ENCODE results near the gene GPC4. TPM values are rescaled to one million over a fixed set of nuclear protein-coding genes. Genes with fewer than 3 reads are reported as not detected.

Gene GPC4
- polyA plus RNA-seq, 2 of the 4 experiments (the other 2 are of a cell fraction), result 0.01 to 0.03 TPM

DNA sequence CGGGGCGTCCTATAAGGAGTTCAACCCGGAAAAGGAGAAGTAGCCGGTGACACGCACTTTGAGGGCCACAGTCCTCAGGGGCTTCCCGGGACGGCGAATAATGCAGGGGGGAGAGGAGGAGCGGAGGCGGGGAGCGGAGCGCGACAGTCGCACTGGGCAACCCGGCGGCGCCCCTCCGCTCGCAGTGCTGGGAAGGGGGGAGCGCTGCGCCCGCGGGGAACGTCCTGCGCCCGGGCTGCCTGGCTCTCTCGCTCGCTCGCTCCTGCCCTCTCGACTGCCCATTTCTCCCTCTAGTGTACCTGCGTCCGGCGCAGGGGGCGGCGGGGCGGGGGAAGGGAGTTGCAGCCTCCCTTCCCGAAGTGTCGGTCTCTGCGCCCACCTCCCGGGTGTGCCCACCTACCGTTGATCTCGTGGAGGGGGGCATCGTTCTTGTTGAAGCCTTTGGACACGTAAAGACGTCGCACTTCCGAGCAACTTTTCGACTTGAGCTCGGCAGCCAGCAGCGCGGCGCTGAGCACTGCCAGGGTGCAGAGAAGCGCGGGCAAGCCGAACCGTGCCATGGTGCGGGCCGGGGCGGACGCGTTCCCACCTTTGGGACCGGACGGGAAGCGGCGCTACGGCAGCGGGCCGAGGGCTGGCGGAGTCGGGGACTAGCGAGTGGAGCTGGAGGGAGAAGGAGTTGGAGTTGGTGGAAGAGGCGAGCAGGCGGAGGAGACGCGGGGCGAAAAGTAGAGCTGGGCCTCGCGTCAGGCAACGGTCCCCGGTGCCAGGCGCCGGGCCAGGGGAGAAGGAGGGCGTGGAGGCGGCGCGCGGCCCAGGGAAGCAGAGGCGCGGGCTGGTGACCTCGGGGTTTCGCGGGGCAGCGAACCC is 648 bp downstream of the GPC4 start:
- 6% methylated on average over 28 of the region's 93 CpGs for WGBS (ENCODE audit: missing lambda C conversion rate)
- ChIA-PET CTCF (no interaction called here), POLR2A (no interaction called here)
- DNase-seq (ENCODE audit: low read depth in 1 of 2, low spot score in 1 of 2) (peak in 1 of 2 experiments; percentile 7), ATAC-seq (peak; percentile 44 to 56; a peak in 5 of 6 replicates), FAIRE-seq (no peak)
- Histone ChIP-seq H3K27ac (no peak overlapping the region), H3K4me2 (peak overlapping the region; percentile 89), H3K9me3 (no peaks in the 10 kb centered on the region), H3K4me1 (peaks cover 8% of the 10 kb centered on the region; the same call in 2 of the 3 replicates), H3K4me3 (peak overlapping the region; percentile 41)
- no peak for TF ChIP-seq CHD4 (IDR thresholded peaks at IDR 0.05; ENCODE audit: borderline replicate concordance)

DNA sequence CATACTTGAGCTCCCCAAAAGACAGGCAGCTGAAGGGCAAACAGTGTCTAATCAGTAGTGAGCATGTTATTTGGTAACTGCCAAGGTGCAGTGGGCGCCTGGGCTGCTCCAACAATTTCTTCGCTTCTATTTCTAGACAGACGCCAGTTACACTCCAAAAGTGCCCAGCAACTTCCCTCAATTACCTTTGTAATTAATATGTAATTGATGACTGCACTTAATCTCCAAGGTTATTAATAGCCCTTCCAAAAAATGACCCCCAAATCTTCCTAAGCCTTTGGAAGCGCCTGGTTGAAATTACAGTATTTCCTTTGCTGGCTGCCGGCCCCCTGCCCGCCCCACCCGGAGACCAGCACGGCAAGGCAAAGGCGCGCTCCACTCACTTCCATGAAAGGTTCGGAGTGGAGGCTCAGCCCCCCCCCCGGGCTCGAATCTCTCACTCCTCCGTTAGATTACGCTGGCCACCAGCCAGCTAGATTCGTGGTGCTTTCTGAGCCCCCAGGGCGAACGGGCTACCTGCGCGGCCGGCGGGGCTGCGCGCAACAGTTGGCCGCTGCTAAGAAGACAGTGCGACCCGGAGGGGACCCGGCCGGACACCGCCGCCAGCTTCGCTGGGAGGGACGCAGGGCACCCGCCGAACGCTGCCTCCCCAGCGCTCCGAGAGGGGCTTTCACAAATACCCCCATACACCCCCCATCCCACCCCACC is 1.9 kb downstream of the GPC4 start:
- WGBS (ENCODE audit: missing lambda C conversion rate), result 18% methylated on average over 13 of the region's 38 CpGs
- POLR2A ChIA-PET, result no interaction called here
- H3K4me1 ChIP-seq, result peaks cover 8% of the 10 kb centered on the region; the same call in 2 of the 3 replicates
- FAIRE-seq, result no peak
- DNase-seq (ENCODE audit: low read depth in 1 of 2, low spot score in 1 of 2), result no peak
- H3K4me2 ChIP-seq, result no peak overlapping the region
- ATAC-seq, result no peak
- H3K4me3 ChIP-seq, result no peak overlapping the region
- no peak for TF ChIP-seq ZSCAN20 (CRISPR knock-in tag; IDR thresholded peaks at IDR 0.05)
- no peak for TF ChIP-seq BHLHE40 (IDR thresholded peaks at IDR 0.05; ENCODE audit: low read depth, low read length)
- TF ChIP-seq, protein P1, sequence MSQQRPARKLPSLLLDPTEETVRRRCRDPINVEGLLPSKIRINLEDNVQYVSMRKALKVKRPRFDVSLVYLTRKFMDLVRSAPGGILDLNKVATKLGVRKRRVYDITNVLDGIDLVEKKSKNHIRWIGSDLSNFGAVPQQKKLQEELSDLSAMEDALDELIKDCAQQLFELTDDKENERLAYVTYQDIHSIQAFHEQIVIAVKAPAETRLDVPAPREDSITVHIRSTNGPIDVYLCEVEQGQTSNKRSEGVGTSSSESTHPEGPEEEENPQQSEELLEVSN (IDR thresholded peaks at IDR 0.05; ENCODE audit: borderline replicate concordance, low read depth), result no peak
- no peak for TF ChIP-seq NFE2L2 (conservative IDR thresholded peaks at IDR 0.05; ENCODE audit: low read length)
- no peak for TF ChIP-seq POLR2AphosphoS2 (conservative IDR thresholded peaks at IDR 0.05; ENCODE audit: low read length)
- TF ChIP-seq, protein P2, sequence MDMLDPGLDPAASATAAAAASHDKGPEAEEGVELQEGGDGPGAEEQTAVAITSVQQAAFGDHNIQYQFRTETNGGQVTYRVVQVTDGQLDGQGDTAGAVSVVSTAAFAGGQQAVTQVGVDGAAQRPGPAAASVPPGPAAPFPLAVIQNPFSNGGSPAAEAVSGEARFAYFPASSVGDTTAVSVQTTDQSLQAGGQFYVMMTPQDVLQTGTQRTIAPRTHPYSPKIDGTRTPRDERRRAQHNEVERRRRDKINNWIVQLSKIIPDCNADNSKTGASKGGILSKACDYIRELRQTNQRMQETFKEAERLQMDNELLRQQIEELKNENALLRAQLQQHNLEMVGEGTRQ (IDR thresholded peaks at IDR 0.05), result no peak
- no peak for TF ChIP-seq NR3C1 (IDR thresholded peaks at IDR 0.05)
- TF ChIP-seq GATA3 (IDR thresholded peaks at IDR 0.05; ENCODE audit: borderline replicate concordance), result no peak
- no peak for TF ChIP-seq ZNF302 (CRISPR knock-in tag; IDR thresholded peaks at IDR 0.05)
- TF ChIP-seq, protein P3, sequence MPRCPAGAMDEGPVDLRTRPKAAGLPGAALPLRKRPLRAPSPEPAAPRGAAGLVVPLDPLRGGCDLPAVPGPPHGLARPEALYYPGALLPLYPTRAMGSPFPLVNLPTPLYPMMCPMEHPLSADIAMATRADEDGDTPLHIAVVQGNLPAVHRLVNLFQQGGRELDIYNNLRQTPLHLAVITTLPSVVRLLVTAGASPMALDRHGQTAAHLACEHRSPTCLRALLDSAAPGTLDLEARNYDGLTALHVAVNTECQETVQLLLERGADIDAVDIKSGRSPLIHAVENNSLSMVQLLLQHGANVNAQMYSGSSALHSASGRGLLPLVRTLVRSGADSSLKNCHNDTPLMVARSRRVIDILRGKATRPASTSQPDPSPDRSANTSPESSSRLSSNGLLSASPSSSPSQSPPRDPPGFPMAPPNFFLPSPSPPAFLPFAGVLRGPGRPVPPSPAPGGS (IDR thresholded peaks at IDR 0.05), result no peak
- TF ChIP-seq JUNB (IDR thresholded peaks at IDR 0.05), result no peak
- no peak for TF ChIP-seq SREBF2 (IDR thresholded peaks at IDR 0.05)
- TF ChIP-seq ZC3H11A (IDR thresholded peaks at IDR 0.05), result no peak
- TF ChIP-seq RARB (CRISPR knock-in tag; IDR thresholded peaks at IDR 0.05), result no peak
- TF ChIP-seq CEBPB (IDR thresholded peaks at IDR 0.05), result no peak
- TF ChIP-seq CBX8 (IDR thresholded peaks at IDR 0.05), result no peak
- no peak for TF ChIP-seq HOXB13 (CRISPR knock-in tag; IDR thresholded peaks at IDR 0.05; ENCODE audit: low read depth)
- TF ChIP-seq MAZ (IDR thresholded peaks at IDR 0.05; ENCODE audit: borderline replicate concordance, low read depth, low read length), result no peak
- H3K9me3 ChIP-seq, result no peaks in the 10 kb centered on the region
- H3K27ac ChIP-seq, result no peak overlapping the region
- CTCF ChIA-PET, result no interaction called here

DNA sequence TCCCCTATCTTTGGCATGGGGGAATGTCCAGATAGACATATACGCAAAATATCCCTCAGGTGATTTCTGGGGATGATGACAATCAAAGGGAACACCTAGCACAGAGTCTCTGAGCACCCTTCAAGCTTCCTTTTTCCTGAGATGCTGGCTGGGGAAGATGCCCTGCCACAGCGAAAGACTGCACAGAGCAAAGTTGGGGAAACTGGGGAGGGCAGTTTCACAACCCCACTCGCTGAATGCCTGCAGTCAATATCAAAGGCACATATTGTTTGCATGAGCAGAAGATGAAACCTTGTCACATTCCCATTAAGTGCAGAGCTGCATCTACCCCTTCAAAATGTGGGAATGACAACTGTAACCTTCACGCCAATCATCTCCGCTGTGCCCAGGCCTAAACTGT is 2.6 kb downstream of the GPC4 start:
- no peak overlapping the region for H3K4me2 ChIP-seq
- POLR2A ChIA-PET, result no interaction called here
- FAIRE-seq (no peak), ATAC-seq (no peak), DNase-seq (ENCODE audit: low read depth in 1 of 2, low spot score in 1 of 2) (no peak)
- CTCF ChIA-PET, result no interaction called here
- no peaks in the 10 kb centered on the region for H3K9me3 ChIP-seq
- TF ChIP-seq FOXS1 (CRISPR knock-in tag; IDR thresholded peaks at IDR 0.05) (no peak), RARB (CRISPR knock-in tag; IDR thresholded peaks at IDR 0.05) (no peak), EHMT2 (IDR thresholded peaks at IDR 0.05; ENCODE audit: low read depth) (no peak), TFCP2L1 (CRISPR knock-in tag; IDR thresholded peaks at IDR 0.05) (no peak), POLR2A (IDR thresholded peaks at IDR 0.05; ENCODE audit: low read length) (no peak), HOXA7 (CRISPR knock-in tag; IDR thresholded peaks at IDR 0.05) (no peak), FOSL2 (IDR thresholded peaks at IDR 0.05) (no peak), FOSL2 (CRISPR knock-in tag; IDR thresholded peaks at IDR 0.05) (no peak)
- TF ChIP-seq, protein P1 (IDR thresholded peaks at IDR 0.05; ENCODE audit: borderline replicate concordance, low read depth), result no peak
- TF ChIP-seq, protein P4, sequence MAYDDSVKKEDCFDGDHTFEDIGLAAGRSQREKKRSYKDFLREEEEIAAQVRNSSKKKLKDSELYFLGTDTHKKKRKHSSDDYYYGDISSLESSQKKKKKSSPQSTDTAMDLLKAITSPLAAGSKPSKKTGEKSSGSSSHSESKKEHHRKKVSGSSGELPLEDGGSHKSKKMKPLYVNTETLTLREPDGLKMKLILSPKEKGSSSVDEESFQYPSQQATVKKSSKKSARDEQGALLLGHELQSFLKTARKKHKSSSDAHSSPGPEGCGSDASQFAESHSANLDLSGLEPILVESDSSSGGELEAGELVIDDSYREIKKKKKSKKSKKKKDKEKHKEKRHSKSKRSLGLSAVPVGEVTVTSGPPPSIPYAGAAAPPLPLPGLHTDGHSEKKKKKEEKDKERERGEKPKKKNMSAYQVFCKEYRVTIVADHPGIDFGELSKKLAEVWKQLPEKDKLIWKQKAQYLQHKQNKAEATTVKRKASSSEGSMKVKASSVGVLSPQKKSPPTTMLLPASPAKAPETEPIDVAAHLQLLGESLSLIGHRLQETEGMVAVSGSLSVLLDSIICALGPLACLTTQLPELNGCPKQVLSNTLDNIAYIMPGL (CRISPR knock-in tag; IDR thresholded peaks at IDR 0.05; ENCODE audit: borderline replicate concordance), result no peak
- whole genome bisulfite sequencing (ENCODE audit: missing lambda C conversion rate), result 40% methylated on average over 5 of the region's 5 CpGs
- H3K4me1 ChIP-seq, result peaks cover 8% of the 10 kb centered on the region; the same call in 2 of the 3 replicates
- no peak overlapping the region for H3K4me3 ChIP-seq
- no peak overlapping the region for H3K27ac ChIP-seq

All from A549 (cell line).